Measurements from ENCODE around the gene FAM174A. TPM values are rescaled to one million over a fixed set of nuclear protein-coding genes. Genes with fewer than 3 reads are reported as not detected.

FAM174A gene
- total and polyA plus RNA-seq, 2 donors (not counting 3 experiments of a cell fraction or from before 2014, with no cell fraction given) = 11.8 to 15.2 TPM

DNA sequence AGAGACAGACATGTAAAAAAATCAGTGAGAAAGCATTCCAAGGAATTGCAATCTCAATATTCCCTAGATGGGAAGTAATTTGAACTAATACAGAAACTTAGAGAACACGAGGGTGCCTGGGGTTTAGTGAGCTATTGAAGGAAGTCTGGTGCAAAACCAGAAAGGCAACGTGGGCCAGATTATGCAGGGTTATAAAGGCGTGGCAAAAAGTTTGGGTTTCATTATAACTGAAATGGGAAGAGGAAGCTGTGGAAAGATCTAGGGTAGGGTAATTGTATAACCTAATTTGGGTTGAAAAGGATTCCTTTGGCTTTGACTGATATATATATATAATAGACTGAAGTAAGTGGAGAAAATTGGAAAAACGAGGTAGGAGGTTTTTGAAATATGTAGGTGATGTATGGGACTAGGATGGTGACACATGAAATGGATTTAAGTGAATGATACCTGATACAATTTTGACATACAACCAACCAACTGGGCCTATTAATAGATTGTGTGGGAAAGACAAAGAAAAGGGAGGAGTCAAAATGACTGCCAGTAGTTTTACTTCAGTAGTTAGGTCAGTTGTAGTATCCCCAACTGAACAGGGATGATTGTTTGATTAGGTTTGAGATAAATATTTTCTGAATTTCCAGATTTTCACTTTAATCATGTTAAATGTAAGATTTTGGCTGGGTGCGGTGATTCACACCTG is 65.3 kb downstream of the FAM174A start:
- peaks cover 9% of the 10 kb centered on the region for H3K4me1 ChIP-seq (ENCODE audit: control insufficient read depth, extremely low read depth, insufficient read depth, low read length)
- dilution Hi-C loops (cut with MboI; ENCODE audit: extremely low pct_ligation_motif_present, low sequenced_read_pairs) = no loop called here
- H3K4me2 ChIP-seq (ENCODE audit: insufficient read depth, low read length) = no peak overlapping the region
- no peaks in the 10 kb centered on the region for H3K36me3 ChIP-seq (ENCODE audit: control insufficient read depth in 2 of 2, extremely low read depth in 1 of 2, insufficient read depth in 2 of 2, low read length in 2 of 2)
- no peak overlapping the region for H3K9ac ChIP-seq (replicated peaks; ENCODE audit: extremely low read depth, insufficient read depth, low read length)
- no peak for TF ChIP-seq POLR2AphosphoS5 (IDR thresholded peaks at IDR 0.05; ENCODE audit: insufficient read depth, low read depth, low read length)
- H3K27ac ChIP-seq (ENCODE audit: insufficient read depth, low read depth, low read length) = no peak overlapping the region
- no peaks in the 10 kb centered on the region for H3K79me2 ChIP-seq (ENCODE audit: control insufficient read depth, insufficient read depth, low read length)
- no peaks in the 10 kb centered on the region for H4K20me1 ChIP-seq (replicated peaks; ENCODE audit: control insufficient read depth, extremely low read depth, insufficient read depth, low read length)
- intact Hi-C loops (cut with micrococcal nuclease) = no loop called here
- DNase-seq (ENCODE audit: low read depth, low spot score) = no peak
- H3K27me3 ChIP-seq (ENCODE audit: control insufficient read depth in 2 of 2, insufficient read depth in 2 of 2, low read length in 2 of 2) = no peaks in the 10 kb centered on the region
- H2AFZ ChIP-seq (ENCODE audit: low read depth, low read length) = no peak overlapping the region
- BruUV-seq (replicated peaks) = no TSS peak
- H3K4me3 ChIP-seq (replicated peaks in 1 of 3; ENCODE audit: insufficient read depth in 1 of 3, low read depth in 1 of 3, low read length in 3 of 3) = no peak overlapping the region
- no peaks in the 10 kb centered on the region for H3K9me1 ChIP-seq (replicated peaks; ENCODE audit: control insufficient read depth, extremely low read depth, insufficient read depth, low read length)
- H3K9me3 ChIP-seq (replicated peaks; ENCODE audit: control insufficient read depth, insufficient read depth, low read length) = no peaks in the 10 kb centered on the region
- CTCF ChIA-PET = interaction anchor here (0.8 to 0.9 kb wide), 2 partner anchors 9 to 1496 kb away, joined by 3 read pairs; no protein-coding TSS in a partner anchor
- POLR2A ChIA-PET = no interaction called here
- FAIRE-seq = no peak

DNA sequence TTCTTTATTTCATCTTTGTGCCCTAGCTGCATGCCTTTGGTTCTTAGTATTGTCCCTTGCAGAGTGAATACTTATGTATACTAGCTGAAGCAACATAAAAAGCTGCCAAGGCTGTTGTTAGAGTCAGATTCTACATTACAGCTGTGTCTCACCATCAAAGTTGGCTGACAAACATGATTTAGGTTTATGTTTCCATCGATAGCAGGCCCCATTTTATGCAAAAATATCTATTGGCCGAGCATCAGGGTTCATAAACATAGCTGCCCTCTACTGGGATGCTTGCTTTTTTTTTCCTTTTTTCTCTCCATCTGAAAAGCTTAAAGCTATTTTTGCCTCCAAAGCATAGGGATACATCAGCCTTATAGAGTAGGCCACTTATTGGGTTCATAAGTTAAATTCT is 68.0 kb downstream of the FAM174A start:
- Histone ChIP-seq H3K36me3 (ENCODE audit: control insufficient read depth in 2 of 2, extremely low read depth in 1 of 2, insufficient read depth in 2 of 2, low read length in 2 of 2) (no peaks in the 10 kb centered on the region), H4K20me1 (replicated peaks; ENCODE audit: control insufficient read depth, extremely low read depth, insufficient read depth, low read length) (no peaks in the 10 kb centered on the region), H3K9me1 (replicated peaks; ENCODE audit: control insufficient read depth, extremely low read depth, insufficient read depth, low read length) (no peaks in the 10 kb centered on the region), H3K9me3 (replicated peaks; ENCODE audit: control insufficient read depth, insufficient read depth, low read length) (no peaks in the 10 kb centered on the region), H3K4me2 (ENCODE audit: insufficient read depth, low read length) (no peak overlapping the region), H3K27me3 (ENCODE audit: control insufficient read depth in 2 of 2, insufficient read depth in 2 of 2, low read length in 2 of 2) (no peaks in the 10 kb centered on the region), H2AFZ (ENCODE audit: low read depth, low read length) (no peak overlapping the region), H3K27ac (ENCODE audit: insufficient read depth, low read depth, low read length) (no peak overlapping the region), H3K4me1 (ENCODE audit: control insufficient read depth, extremely low read depth, insufficient read depth, low read length) (no peaks in the 10 kb centered on the region), H3K9ac (replicated peaks; ENCODE audit: extremely low read depth, insufficient read depth, low read length) (no peak overlapping the region), H3K4me3 (replicated peaks in 1 of 3; ENCODE audit: insufficient read depth in 1 of 3, low read depth in 1 of 3, low read length in 3 of 3) (no peak overlapping the region), H3K79me2 (ENCODE audit: control insufficient read depth, insufficient read depth, low read length) (no peaks in the 10 kb centered on the region)
- ChIA-PET CTCF (interaction anchor here (1.0 to 1.1 kb wide), 2 partner anchors 27 to 173 kb away, joined by 3 read pairs; no protein-coding TSS in a partner anchor), POLR2A (no interaction called here)
- intact Hi-C loops (cut with micrococcal nuclease) (no loop called here), dilution Hi-C loops (cut with MboI; ENCODE audit: extremely low pct_ligation_motif_present, low sequenced_read_pairs) (no loop called here)
- FAIRE-seq (no peak), DNase-seq (ENCODE audit: low read depth, low spot score) (no peak)
- BruUV-seq (replicated peaks) = no TSS peak
- TF ChIP-seq FOS (IDR thresholded peaks at IDR 0.05; ENCODE audit: borderline replicate concordance, insufficient read depth, low read length) (no peak), JUN (IDR thresholded peaks at IDR 0.05; ENCODE audit: borderline replicate concordance, insufficient read depth, insufficient read length, low read depth) (no peak), GATA2 (IDR thresholded peaks at IDR 0.05; ENCODE audit: insufficient read depth, insufficient read length, low read depth, low read length) (no peak), MYC (IDR thresholded peaks at IDR 0.05; ENCODE audit: low read depth, low read length) (no peak), EZH2 (IDR thresholded peaks at IDR 0.05; ENCODE audit: borderline replicate concordance, low read depth, low read length, severe bottlenecking) (no peak), POLR2AphosphoS5 (IDR thresholded peaks at IDR 0.05; ENCODE audit: insufficient read depth, low read depth, low read length) (no peak), POLR2A (IDR thresholded peaks at IDR 0.05; ENCODE audit: low read depth, low read length) (no peak)
- TF ChIP-seq, protein P1, sequence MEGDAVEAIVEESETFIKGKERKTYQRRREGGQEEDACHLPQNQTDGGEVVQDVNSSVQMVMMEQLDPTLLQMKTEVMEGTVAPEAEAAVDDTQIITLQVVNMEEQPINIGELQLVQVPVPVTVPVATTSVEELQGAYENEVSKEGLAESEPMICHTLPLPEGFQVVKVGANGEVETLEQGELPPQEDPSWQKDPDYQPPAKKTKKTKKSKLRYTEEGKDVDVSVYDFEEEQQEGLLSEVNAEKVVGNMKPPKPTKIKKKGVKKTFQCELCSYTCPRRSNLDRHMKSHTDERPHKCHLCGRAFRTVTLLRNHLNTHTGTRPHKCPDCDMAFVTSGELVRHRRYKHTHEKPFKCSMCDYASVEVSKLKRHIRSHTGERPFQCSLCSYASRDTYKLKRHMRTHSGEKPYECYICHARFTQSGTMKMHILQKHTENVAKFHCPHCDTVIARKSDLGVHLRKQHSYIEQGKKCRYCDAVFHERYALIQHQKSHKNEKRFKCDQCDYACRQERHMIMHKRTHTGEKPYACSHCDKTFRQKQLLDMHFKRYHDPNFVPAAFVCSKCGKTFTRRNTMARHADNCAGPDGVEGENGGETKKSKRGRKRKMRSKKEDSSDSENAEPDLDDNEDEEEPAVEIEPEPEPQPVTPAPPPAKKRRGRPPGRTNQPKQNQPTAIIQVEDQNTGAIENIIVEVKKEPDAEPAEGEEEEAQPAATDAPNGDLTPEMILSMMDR (IDR thresholded peaks at IDR 0.05; ENCODE audit: extremely low read depth in 1 of 2, insufficient read depth in 1 of 2, low read depth in 1 of 2, low read length in 2 of 2) = no peak
- TF ChIP-seq, protein P2, sequence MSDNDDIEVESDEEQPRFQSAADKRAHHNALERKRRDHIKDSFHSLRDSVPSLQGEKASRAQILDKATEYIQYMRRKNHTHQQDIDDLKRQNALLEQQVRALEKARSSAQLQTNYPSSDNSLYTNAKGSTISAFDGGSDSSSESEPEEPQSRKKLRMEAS (IDR thresholded peaks at IDR 0.05; ENCODE audit: insufficient read depth, insufficient read length) = no peak
